Measurements from ENCODE around the gene TNNT3.

Gene TNNT3

DNA sequence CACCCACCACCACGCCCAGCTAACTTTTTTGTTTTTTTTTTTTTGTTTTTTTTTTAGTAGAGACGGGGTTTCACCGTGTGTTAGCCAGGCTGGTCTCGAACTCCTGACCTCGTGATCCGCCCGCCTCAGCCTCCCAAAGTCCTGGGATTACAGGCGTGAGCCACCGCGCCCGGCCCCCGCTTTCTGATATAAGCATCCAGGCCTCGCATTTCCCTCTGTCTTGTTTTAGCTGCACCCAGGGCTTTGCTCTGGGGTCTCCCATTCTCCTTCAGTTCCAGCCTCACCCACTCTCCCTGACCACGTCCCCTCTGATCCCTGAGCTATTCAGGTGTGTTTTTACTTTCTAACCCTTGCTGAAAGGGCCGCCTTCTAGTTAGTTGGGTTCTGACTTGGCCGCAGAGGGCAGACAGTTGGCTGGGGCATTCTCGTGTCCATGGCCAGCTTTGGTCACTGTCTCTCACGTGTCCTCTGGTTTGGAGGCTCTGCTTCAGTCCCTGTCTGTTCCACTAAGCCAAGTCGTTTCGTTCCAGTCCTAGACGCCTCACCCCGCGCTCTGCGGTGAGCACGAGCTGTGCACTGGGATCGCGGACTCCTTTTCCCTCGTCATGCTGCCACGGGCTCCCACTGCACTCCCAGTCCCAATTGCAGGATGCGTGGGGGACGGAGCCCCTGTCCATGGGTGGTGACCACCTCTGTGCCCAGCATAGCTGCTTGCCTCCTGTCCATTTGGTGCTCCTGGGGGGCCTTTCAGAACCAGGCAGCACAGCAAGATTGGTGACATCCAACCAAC, 6.0 kb upstream of the TNNT3 start:
- TF ChIP-seq, protein P1, sequence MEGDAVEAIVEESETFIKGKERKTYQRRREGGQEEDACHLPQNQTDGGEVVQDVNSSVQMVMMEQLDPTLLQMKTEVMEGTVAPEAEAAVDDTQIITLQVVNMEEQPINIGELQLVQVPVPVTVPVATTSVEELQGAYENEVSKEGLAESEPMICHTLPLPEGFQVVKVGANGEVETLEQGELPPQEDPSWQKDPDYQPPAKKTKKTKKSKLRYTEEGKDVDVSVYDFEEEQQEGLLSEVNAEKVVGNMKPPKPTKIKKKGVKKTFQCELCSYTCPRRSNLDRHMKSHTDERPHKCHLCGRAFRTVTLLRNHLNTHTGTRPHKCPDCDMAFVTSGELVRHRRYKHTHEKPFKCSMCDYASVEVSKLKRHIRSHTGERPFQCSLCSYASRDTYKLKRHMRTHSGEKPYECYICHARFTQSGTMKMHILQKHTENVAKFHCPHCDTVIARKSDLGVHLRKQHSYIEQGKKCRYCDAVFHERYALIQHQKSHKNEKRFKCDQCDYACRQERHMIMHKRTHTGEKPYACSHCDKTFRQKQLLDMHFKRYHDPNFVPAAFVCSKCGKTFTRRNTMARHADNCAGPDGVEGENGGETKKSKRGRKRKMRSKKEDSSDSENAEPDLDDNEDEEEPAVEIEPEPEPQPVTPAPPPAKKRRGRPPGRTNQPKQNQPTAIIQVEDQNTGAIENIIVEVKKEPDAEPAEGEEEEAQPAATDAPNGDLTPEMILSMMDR (IDR thresholded peaks at IDR 0.05; ENCODE audit: extremely low read depth, missing control alignments): no peak
- DNase-seq (ENCODE audit: low spot score): no peak

GRCh38 chr11:1915795-1916131, 3.7 kb upstream of the TNNT3 start:
- no peak for DNase-seq (ENCODE audit: low spot score)
- TF ChIP-seq, protein P1 (IDR thresholded peaks at IDR 0.05; ENCODE audit: extremely low read depth, missing control alignments): no peak

DNA sequence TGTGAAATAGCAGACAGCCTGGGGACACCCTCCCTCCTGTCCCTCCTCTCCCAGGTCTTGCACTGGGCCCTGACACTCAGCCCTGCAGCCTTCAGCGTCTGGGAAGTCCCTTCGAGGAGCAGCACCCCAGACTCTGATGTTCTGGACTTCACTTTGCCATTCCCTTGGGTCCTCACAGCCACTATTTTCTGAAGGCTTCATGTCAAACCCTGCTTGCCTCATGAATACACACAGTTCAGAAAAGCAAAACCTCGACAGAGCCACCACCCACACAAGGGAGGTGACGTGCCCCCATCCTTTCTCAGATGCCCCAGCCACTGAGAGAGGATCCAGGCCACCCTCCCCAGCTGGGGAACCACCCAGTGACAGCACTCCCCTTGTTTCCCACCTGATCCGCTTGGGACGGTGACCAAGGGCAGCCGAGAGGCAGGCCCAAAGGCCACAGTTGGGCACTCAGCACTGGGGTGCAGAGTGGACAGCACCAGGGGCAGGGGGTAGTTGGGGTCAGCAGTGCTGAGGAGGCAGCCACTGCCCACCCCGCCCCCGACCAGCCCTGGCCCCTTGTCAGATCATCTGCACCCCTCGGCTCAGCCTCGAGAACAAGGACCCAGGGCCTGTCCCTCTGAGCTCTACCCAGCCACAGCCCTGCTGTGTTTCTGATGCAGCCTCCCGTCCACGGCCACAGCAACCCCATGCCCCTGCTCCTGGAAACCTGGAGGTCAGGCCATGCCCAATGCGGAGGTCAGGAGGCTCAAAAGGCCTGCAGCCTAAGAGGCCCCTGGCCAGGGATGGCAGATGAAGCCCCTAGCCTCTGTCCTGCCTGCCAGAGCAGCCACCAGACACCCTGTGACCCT, 3.1 kb upstream of the TNNT3 start:
- peak; percentile 69 for DNase-seq (ENCODE audit: low spot score)
- TF ChIP-seq, protein P1 (IDR thresholded peaks at IDR 0.05; ENCODE audit: extremely low read depth, missing control alignments): no peak

DNA sequence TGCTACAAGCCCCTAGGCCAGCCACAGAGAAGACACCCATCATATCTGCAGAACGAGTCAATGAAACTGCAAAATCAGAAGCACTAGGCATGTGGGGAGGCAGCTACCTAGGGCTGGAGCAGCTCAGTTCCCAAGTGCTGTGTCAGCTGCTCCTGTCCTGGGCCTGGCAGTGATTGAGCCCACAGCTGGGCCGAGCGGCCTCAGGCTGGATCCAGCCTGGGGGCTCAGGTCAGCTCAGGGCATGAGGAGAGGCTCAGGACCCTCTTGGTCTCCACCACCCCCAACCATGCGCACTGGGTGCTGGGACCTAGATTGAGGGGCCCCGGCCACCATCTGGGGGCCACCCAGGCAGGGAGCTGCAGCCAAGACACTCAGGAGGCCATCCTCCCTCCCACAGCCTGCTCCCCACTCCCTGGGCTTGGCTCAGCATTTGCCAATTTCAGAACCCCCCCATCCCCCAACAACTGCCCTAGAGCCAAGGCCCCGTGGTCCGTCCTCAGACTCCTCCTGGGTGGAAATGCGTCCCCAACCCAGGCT, 2.4 kb upstream of the TNNT3 start:
- TF ChIP-seq, protein P1 (IDR thresholded peaks at IDR 0.05; ENCODE audit: extremely low read depth, missing control alignments): no peak
- peak; percentile 41 for DNase-seq (ENCODE audit: low spot score)

GRCh38 chr11:1917523-1918435, 1.7 kb upstream of the TNNT3 start:
- DNase-seq (ENCODE audit: low spot score): peak; percentile 54
- TF ChIP-seq, protein P1 (IDR thresholded peaks at IDR 0.05; ENCODE audit: extremely low read depth, missing control alignments): peak; percentile 25

DNA sequence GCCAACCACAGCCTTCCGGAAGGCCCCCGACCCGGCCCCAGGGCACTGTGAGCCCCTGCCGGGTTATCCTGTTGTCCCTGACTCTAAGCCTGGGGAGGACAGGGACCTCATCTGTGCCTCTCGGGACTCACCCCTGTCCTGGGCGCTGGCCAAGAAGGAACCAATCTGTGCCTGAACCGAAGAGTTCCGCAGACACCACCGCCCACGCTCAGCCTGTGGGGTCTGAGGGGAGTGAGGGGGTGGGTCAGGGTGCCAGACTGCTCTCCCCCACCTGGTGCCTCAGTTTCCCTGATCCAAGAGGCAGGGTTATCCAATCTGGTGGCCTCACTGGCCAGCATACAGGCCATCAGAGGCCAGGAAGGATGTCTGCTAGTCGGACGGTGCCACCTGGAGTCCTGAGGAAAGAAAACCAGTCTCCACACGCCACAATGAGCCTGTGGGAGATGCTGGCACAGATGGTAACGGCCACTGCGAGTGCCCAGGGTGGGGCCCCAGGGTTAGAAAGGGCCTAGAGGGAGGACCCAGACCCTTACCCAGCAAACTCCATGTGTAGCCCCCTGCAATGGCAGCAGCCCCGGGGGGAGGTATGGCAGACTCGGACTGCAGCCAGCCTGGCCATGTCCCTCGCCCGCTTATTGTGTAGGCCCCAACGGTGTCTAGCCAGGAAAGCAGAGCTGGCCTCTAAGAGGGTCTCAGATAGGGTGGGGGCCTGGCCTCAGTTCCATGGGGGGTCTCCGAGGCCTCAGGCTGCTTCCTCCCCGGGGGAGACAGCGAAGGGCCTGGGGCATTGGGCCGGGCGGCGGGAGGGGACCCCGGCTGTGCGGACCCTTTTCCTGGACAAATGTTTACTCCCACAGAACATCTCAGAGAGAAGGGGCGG, 827 bp upstream of the TNNT3 start:
- peak; percentile 51 for DNase-seq (ENCODE audit: low spot score)

More for the DNA sequence above, 827 bp upstream of the TNNT3 start:
- TF ChIP-seq, protein P1 (IDR thresholded peaks at IDR 0.05; ENCODE audit: extremely low read depth, missing control alignments): peak; percentile 17
